Raji (cell line): ENCODE results near the gene RNF186.

Source experiments
- POLR2A ChIP-seq: IDR thresholded peaks from 2 replicates; pipeline ENCODE4 v1.6.1; 2011; ENCODE audit warnings: low read depth, low read length, control low read depth; ENCODE audit not compliant: insufficient read depth

The RNF186 gene

GRCh38 chr1:19837866-19838265 lies 22.8 kb upstream of the RNF186 start:
- TF ChIP-seq POLR2A: no peak

- no peak for TF ChIP-seq POLR2A
Observed at GRCh38 chr1:19835578-19835977, 20.5 kb upstream of the RNF186 start.

- TF ChIP-seq POLR2A: no peak
Observed at GRCh38 chr1:19831441-19831840, 16.4 kb upstream of the RNF186 start.

- no peak for TF ChIP-seq POLR2A
Observed at GRCh38 chr1:19828546-19828945, 13.5 kb upstream of the RNF186 start.

- TF ChIP-seq POLR2A: no peak
Observed at GRCh38 chr1:19825298-19825697, 10.2 kb upstream of the RNF186 start.

GRCh38 chr1:19824541-19824940 lies 9.5 kb upstream of the RNF186 start:
- TF ChIP-seq POLR2A: no peak

GRCh38 chr1:19824036-19824435 lies 9.0 kb upstream of the RNF186 start:
- TF ChIP-seq POLR2A: no peak

- TF ChIP-seq POLR2A: no peak
Observed at GRCh38 chr1:19819701-19820100, 4.6 kb upstream of the RNF186 start.

- TF ChIP-seq POLR2A: no peak
Observed at GRCh38 chr1:19818324-19818723, 3.2 kb upstream of the RNF186 start.

GRCh38 chr1:19817160-19817559 lies 2.1 kb upstream of the RNF186 start:
- no peak for TF ChIP-seq POLR2A

- TF ChIP-seq POLR2A: no peak
Observed at GRCh38 chr1:19815801-19816736, 986 bp upstream of the RNF186 start.

GRCh38 chr1:19814244-19814661 lies 830 bp downstream of the RNF186 start:
- no peak for TF ChIP-seq POLR2A

GRCh38 chr1:19813643-19813960 lies 1.5 kb downstream of the RNF186 start:
- no peak for TF ChIP-seq POLR2A

GRCh38 chr1:19812875-19813642 lies 2.0 kb downstream of the RNF186 start:
- TF ChIP-seq POLR2A: no peak

GRCh38 chr1:19811206-19811851 lies 3.8 kb downstream of the RNF186 start:
- no peak for TF ChIP-seq POLR2A
